ENCODE results near the gene ANKRD11. TPM values are rescaled to one million over a fixed set of nuclear protein-coding genes. Genes with fewer than 3 reads are reported as not detected.
"Not testable (repeated sequence)": the region's sequence is repeated elsewhere in the genome, so short reads cannot be mapped to it uniquely, and the experiment has no call there.

Gene ANKRD11
- total RNA-seq, 1 experiment from 2014 or later, result 99.4 TPM

GRCh38 chr16:89434490-89434889, 55.9 kb downstream of the ANKRD11 start:
- Histone ChIP-seq H3K9me3 (ENCODE audit: control insufficient read depth, insufficient read depth, low read depth, low read length) (no peaks in the 10 kb centered on the region), H3K27ac (ENCODE audit: low read length) (no peak overlapping the region), H3K27me3 (ENCODE audit: control insufficient read depth, insufficient read depth, low read length) (no peaks in the 10 kb centered on the region), H3K4me3 (ENCODE audit: low read depth in 2 of 2, low read length in 2 of 2) (no peak overlapping the region), H3K36me3 (ENCODE audit: control insufficient read depth, insufficient read depth, low read length) (no peaks in the 10 kb centered on the region), H3K4me1 (ENCODE audit: control insufficient read depth, insufficient read depth, low read length) (peaks cover 14% of the 10 kb centered on the region)
- TF ChIP-seq SIN3A (IDR thresholded peaks at IDR 0.05; ENCODE audit: borderline replicate concordance, insufficient read depth, low read depth, low read length) (no peak), CTCF (IDR thresholded peaks at IDR 0.05) (no peak), REST (IDR thresholded peaks at IDR 0.05; ENCODE audit: insufficient read depth in 1 of 2, low read depth in 2 of 2, low read length in 1 of 2) (no peak), POLR2AphosphoS5 (IDR thresholded peaks at IDR 0.05; ENCODE audit: low read depth, low read length) (no peak), TCF7L2 (IDR thresholded peaks at IDR 0.05; ENCODE audit: low read depth, low read length) (no peak)
- DNase-seq (ENCODE audit: low read depth, low spot score), result no peak
- intact Hi-C loops (cut with micrococcal nuclease; ENCODE audit: unreplicated experiment) (no loop called here), in situ Hi-C loops (cut with HindIII; ENCODE audit: low pct_unique_long_range_greater_than_20kb, low sequenced_read_pairs) (no loop called here)
- ATAC-seq, result no peak
- no TSS peak for BruUV-seq (replicated peaks)
- ChIA-PET POLR2A (no interaction called here), CTCF (no interaction called here)

GRCh38 chr16:89433363-89433984, 56.9 kb downstream of the ANKRD11 start:
- H3K9me3 ChIP-seq (ENCODE audit: control insufficient read depth, insufficient read depth, low read depth, low read length); BruUV-seq (replicated peaks); H3K27ac ChIP-seq (ENCODE audit: low read length); H3K4me3 ChIP-seq (ENCODE audit: low read depth in 2 of 2, low read length in 2 of 2); CTCF ChIA-PET; DNase-seq (ENCODE audit: low read depth, low spot score); intact Hi-C loops (cut with micrococcal nuclease; ENCODE audit: unreplicated experiment); H3K27me3 ChIP-seq (ENCODE audit: control insufficient read depth, insufficient read depth, low read length); H3K36me3 ChIP-seq (ENCODE audit: control insufficient read depth, insufficient read depth, low read length); ATAC-seq; in situ Hi-C loops (cut with HindIII; ENCODE audit: low pct_unique_long_range_greater_than_20kb, low sequenced_read_pairs): not testable (repeated sequence)
- POLR2A ChIA-PET, result interaction anchor here (0.8 kb wide), 1 partner anchor 63 kb away, joined by 4 read pairs; no protein-coding TSS in a partner anchor
- peaks cover 11% of the 10 kb centered on the region for H3K4me1 ChIP-seq (ENCODE audit: control insufficient read depth, insufficient read depth, low read length)

- in situ Hi-C loops (cut with HindIII; ENCODE audit: low pct_unique_long_range_greater_than_20kb, low sequenced_read_pairs), result no loop called here
- no TSS peak for BruUV-seq (replicated peaks)
- H3K27me3 ChIP-seq (ENCODE audit: control insufficient read depth, insufficient read depth, low read length), result no peaks in the 10 kb centered on the region
- H3K36me3 ChIP-seq (ENCODE audit: control insufficient read depth, insufficient read depth, low read length), result no peaks in the 10 kb centered on the region
- H3K4me1 ChIP-seq (ENCODE audit: control insufficient read depth, insufficient read depth, low read length), result peaks cover 15% of the 10 kb centered on the region
- no peaks in the 10 kb centered on the region for H3K9me3 ChIP-seq (ENCODE audit: control insufficient read depth, insufficient read depth, low read depth, low read length)
- H3K4me3 ChIP-seq (ENCODE audit: low read depth in 2 of 2, low read length in 2 of 2), result no peak overlapping the region
- TF ChIP-seq CTCF (IDR thresholded peaks at IDR 0.05) (no peak), REST (IDR thresholded peaks at IDR 0.05; ENCODE audit: insufficient read depth in 1 of 2, low read depth in 2 of 2, low read length in 1 of 2) (no peak), POLR2AphosphoS5 (IDR thresholded peaks at IDR 0.05; ENCODE audit: low read depth, low read length) (no peak), SIN3A (IDR thresholded peaks at IDR 0.05; ENCODE audit: borderline replicate concordance, insufficient read depth, low read depth, low read length) (no peak), TCF7L2 (IDR thresholded peaks at IDR 0.05; ENCODE audit: low read depth, low read length) (no peak)
- CTCF ChIA-PET, result no interaction called here
- POLR2A ChIA-PET, result no interaction called here
- ATAC-seq (no peak; the same call in 1 of the 2 replicates), DNase-seq (ENCODE audit: low read depth, low spot score) (no peak)
- intact Hi-C loops (cut with micrococcal nuclease; ENCODE audit: unreplicated experiment), result no loop called here
- H3K27ac ChIP-seq (ENCODE audit: low read length), result no peak overlapping the region
These were observed 58.7 kb downstream of the ANKRD11 start for GRCh38 chr16:89431630-89432029.

Data from Panc1 (cell line).